HL-60 (cell line): ENCODE data around the gene LIME1.
"Not testable (repeated sequence)": the region's sequence is repeated elsewhere in the genome, so short reads cannot be mapped to it uniquely, and the experiment has no call there.

Experiments used
- DNase-seq, 2 experiments: peaks; one replicate each; pipeline ENCODE4 v3.0.0-alpha.2; 2010 to 2020; ENCODE audit warnings: low read depth in 1 of 2, low spot score in 1 of 2
- H3K27ac ChIP-seq: fragments of 250-450 bp; sonication (Bioruptor Pico); replicated peaks from 2 replicates; pipeline ENCODE4 v1.5.1; 2020; ENCODE audit warnings: mild to moderate bottlenecking, moderate library complexity
- H3K27me3 ChIP-seq: fragments of 250-450 bp; sonication (Bioruptor Pico); 2 replicates; pipeline ENCODE4 v1.5.1; 2021; ENCODE audit warnings: mild to moderate bottlenecking, moderate library complexity; ENCODE audit not compliant: insufficient read depth, poor library complexity, severe bottlenecking
- H3K4me3 ChIP-seq: replicated peaks from 2 replicates; pipeline ENCODE4 v1.5.1; 2011; ENCODE audit warnings: mild to moderate bottlenecking, control low read depth, low read length; ENCODE audit not compliant: insufficient read depth
- GABPA ChIP-seq: IDR thresholded peaks from 2 replicates; pipeline ENCODE4 v1.6.1; 2012; ENCODE audit warnings: low read depth
- POLR2AphosphoS5 ChIP-seq: IDR thresholded peaks from 2 replicates; pipeline ENCODE4 v1.6.1; 2012; ENCODE audit warnings: low read depth
- REST ChIP-seq: IDR thresholded peaks from 2 replicates; pipeline ENCODE4 v1.6.1; 2012; ENCODE audit warnings: low read depth; ENCODE audit not compliant: insufficient replicate concordance
- SPI1 ChIP-seq: IDR thresholded peaks from 2 replicates; pipeline ENCODE4 v1.6.1; 2012; ENCODE audit warnings: low read depth, mild to moderate bottlenecking, borderline replicate concordance
- TF ChIP-seq, protein P1 (sequence below): IDR thresholded peaks from one replicate; pipeline ENCODE4 v1.5.1; 2011; ENCODE audit warnings: low read length, control low read depth, inconsistent platforms; ENCODE audit not compliant: insufficient read depth

LIME1 gene

GRCh38 chr20:63775096-63775978 is 38.9 kb downstream of the LIME1 start:
- no peak overlapping the region for H3K27ac ChIP-seq
- TF ChIP-seq SPI1, result no peak
- no peak for TF ChIP-seq POLR2AphosphoS5
- no peak for TF ChIP-seq REST
- TF ChIP-seq, protein P1, sequence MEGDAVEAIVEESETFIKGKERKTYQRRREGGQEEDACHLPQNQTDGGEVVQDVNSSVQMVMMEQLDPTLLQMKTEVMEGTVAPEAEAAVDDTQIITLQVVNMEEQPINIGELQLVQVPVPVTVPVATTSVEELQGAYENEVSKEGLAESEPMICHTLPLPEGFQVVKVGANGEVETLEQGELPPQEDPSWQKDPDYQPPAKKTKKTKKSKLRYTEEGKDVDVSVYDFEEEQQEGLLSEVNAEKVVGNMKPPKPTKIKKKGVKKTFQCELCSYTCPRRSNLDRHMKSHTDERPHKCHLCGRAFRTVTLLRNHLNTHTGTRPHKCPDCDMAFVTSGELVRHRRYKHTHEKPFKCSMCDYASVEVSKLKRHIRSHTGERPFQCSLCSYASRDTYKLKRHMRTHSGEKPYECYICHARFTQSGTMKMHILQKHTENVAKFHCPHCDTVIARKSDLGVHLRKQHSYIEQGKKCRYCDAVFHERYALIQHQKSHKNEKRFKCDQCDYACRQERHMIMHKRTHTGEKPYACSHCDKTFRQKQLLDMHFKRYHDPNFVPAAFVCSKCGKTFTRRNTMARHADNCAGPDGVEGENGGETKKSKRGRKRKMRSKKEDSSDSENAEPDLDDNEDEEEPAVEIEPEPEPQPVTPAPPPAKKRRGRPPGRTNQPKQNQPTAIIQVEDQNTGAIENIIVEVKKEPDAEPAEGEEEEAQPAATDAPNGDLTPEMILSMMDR, result no peak
- TF ChIP-seq GABPA, result no peak
- no peak for DNase-seq
- no peaks in the 10 kb centered on the region for H3K27me3 ChIP-seq
- no peak overlapping the region for H3K4me3 ChIP-seq

DNA sequence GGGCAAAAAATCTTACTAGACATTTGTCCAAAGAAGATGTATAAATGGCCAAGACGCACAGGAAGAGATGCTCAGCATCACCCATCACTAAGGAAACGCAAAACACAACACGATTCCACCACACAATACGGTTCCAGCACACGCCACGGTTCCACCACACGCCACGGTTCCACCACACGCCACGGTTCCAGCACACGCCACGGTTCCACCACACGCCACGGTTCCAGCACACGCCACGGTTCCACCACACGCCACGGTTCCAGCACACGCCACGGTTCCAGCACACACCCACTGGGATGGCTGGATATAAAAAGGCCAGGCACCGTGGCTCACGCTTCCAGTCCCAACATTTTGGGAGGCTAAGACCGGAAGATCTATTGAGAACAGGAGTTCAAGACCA is 40.4 kb downstream of the LIME1 start:
- not testable (repeated sequence) for DNase-seq, H3K4me3 ChIP-seq, H3K27me3 ChIP-seq, H3K27ac ChIP-seq

DNA sequence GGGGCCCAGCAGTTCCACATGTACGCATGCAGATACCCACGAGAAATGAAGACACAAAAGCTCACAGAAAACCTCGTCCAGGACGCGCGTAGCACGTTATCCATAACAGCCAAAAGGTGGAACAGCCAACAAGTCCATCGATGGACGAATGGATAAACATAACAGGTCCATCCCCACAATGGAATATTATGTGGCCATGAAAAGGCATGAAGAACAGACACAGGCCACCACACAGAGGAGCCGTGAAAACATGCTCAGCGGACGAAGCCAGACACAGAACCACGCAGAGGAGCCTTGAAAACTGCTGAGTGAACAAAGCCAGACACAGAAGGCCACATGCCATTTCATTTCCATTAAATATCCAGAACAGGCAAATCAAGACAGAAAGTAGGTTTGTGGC is 41.1 kb downstream of the LIME1 start:
- TF ChIP-seq GABPA (no peak), POLR2AphosphoS5 (no peak), REST (no peak), SPI1 (no peak)
- TF ChIP-seq, protein P1, result no peak
- no peaks in the 10 kb centered on the region for H3K27me3 ChIP-seq
- no peak overlapping the region for H3K27ac ChIP-seq
- H3K4me3 ChIP-seq, result no peak overlapping the region
- DNase-seq, result no peak

DNA sequence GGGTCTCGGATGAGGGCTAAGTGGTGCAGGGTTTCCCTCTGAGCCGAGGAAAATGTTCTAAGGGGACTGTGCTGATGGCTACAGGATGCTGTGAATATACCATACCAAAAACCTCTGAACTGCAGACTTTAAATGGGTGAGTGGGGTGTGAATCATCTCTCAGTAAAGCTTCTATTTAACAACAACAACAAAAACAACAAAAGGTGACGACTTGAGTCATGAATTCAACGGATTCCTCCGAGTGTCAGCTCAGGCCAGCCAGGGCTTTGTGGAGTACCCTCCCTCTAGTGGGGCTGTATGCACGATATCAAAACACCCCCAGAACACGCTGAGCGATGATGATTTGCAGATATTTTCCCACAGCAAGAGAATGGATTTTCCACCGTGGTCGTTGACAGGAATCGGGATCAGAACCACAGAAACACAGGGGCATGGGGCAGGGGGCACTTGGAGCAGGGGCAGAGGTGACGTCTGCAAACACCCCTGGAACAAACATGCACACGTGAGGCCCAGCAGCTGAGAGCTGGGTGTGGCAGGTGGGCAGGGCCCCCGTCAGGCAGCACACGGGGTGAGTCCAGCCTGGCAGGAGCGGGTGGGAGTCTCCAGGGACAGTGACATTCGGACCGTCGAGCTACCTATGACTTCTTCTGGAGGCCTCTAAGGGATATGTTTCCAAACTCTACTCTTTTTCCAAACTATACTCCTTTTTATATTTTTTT is 41.7 kb downstream of the LIME1 start:
- H3K27me3 ChIP-seq, result no peaks in the 10 kb centered on the region
- TF ChIP-seq SPI1, result no peak
- TF ChIP-seq, protein P1, result no peak
- TF ChIP-seq REST, result no peak
- TF ChIP-seq POLR2AphosphoS5, result no peak
- TF ChIP-seq GABPA, result no peak
- DNase-seq, result no peak
- H3K4me3 ChIP-seq, result no peak overlapping the region
- H3K27ac ChIP-seq, result no peak overlapping the region
